T-helper 2 cell treated with Interferon-gamma antibody and Interleukin-4, amounts not matched to agents 5 μg/mL and 100 μg/mL, for 36 hours (primary cell): ENCODE results near the gene SENP8.
A peak's percentile ranks its signal among the peaks of the same experiment; 100 is the strongest.

Experiments used
- DNase-seq: peaks from one replicate; pipeline ENCODE4 v3.0.0; 2021; ENCODE audit warnings: low spot score
- H3K27ac Mint-ChIP-seq: one replicate; pipeline ENCODE4 v1.8.0; 2021; ENCODE audit warnings: mild to moderate bottlenecking, mixed read lengths
- H3K27me3 Mint-ChIP-seq: one replicate; pipeline ENCODE4 v1.8.0; 2021; ENCODE audit warnings: low read depth, mixed read lengths
- H3K36me3 Mint-ChIP-seq: one replicate; pipeline ENCODE4 v1.8.0; 2021; ENCODE audit warnings: low read depth, mixed read lengths
- H3K4me1 Mint-ChIP-seq: one replicate; pipeline ENCODE4 v1.8.0; 2021; ENCODE audit warnings: low read depth, mixed read lengths
- H3K4me3 Mint-ChIP-seq: one replicate; pipeline ENCODE4 v1.8.0; 2022; ENCODE audit warnings: mild to moderate bottlenecking, moderate library complexity, mixed read lengths
- H3K9me3 Mint-ChIP-seq: one replicate; pipeline ENCODE4 v1.8.0; 2021; ENCODE audit warnings: mixed read lengths

Gene SENP8

DNA sequence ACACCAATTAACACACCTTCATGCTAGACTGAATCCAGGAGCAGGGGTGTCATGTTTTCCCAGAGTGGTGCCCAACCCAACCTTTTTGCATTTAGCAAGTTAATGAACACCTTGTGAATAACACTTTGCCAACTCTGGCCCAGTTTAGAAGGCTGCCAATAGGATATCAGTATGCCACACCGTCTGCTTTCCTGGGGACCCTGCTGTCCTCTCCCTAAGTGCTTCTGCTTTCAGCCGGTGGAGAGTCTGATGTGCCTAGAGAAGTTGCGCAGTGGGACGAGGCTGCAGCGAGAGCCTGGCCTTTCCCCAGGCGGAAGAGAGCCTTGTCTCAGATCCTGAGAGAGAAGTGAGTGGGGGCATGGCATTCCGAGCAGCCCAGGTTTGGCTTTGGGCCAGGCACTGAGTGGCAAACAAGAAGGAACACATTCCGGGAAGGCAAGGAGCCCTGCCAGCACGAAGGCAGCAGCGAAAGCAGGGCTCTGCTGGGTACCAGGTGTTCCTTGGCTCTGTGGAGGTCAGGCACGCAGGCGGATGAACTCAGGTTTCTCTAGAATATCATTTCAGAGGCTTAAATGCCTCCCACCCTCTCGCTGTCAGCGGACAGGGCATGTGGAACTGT lies 36.9 kb downstream of the SENP8 start:
- Mint-ChIP-seq H3K4me3 (peak overlapping the region; percentile 75), H3K27ac (no peak overlapping the region), H3K4me1 (peaks cover 2% of the 10 kb centered on the region), H3K9me3 (no peaks in the 10 kb centered on the region), H3K27me3 (peaks cover 2% of the 10 kb centered on the region), H3K36me3 (no peaks in the 10 kb centered on the region)
- DNase-seq: no peak

DNA sequence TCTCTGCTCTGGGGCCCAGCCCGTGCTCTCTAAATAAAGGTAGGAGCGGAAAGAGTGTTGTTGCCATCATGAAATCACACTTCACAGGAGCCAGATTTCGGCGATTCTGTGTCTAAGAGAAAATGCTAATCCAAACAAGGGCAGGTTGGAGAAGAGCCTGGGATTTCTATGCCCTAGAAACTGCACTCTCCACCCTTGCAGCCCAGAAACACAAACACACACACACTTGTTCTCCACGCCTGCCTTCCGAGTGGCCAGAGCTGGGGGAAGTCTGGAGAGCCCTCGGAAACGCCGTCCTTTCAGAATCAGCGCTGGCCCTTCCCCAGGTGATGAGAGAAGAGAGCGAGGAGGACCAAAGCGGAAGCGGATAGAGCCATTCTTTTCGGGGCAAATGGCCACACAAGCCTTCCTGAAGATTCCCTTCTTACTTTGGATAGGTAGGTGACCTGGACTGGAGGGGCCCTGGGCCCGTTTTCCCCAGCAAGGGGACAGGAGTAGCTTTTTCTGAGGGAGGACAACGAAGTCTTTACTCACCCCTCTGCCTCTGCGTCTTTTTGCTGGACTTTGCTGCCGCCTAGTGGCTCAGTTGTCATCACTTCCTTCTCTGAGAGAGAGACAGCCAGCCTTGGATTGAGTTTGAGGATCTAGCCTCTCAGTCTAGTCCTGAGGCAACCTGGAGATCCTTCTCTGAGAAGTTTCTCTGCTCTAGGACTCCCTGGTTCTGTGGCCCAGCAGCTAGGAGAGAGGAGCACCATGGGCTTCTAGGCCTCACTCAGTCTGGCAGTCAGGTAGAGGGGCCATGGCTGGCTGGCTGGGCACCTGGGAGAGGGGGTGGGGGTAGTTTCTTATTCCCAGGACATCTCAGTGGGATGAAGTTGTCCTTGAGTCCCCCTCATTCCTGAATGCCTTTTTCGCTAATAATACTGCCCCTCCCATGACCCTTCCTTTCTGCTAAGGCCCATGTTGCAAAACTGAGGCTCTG lies 37.7 kb downstream of the SENP8 start:
- H3K4me3 Mint-ChIP-seq: peak overlapping the region; percentile 75
- H3K36me3 Mint-ChIP-seq: no peaks in the 10 kb centered on the region

DNA sequence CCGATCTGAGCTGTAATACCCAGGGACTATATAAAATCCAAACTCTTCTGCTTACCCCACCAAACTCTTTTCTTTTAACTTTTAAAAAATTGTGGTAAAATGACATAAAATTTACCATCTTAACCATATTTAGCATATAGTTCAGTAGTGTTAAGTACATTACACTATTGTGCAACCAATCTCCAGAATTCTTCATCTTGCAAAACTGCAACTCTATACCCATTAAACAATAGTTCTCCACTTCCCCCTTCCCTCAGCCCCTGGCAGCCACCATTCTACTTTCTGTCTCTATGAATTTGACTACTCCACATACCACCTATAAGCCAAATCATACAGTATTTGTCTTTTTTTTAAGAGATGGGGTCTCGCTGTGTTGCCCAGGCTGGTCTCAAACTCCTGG lies 38.7 kb downstream of the SENP8 start:
- no peak overlapping the region for H3K27ac Mint-ChIP-seq
- DNase-seq: no peak

More for the DNA sequence above, 37.7 kb downstream of the SENP8 start:
- DNase-seq: peak; percentile 64
- no peaks in the 10 kb centered on the region for H3K9me3 Mint-ChIP-seq
- no peaks in the 10 kb centered on the region for H3K27me3 Mint-ChIP-seq
- H3K4me1 Mint-ChIP-seq: peaks cover 2% of the 10 kb centered on the region
- no peak overlapping the region for H3K27ac Mint-ChIP-seq

GRCh38 chr15:72160696-72161245 lies 42.6 kb downstream of the SENP8 start:
- Mint-ChIP-seq H3K4me3 (no peak overlapping the region), H3K27ac (no peak overlapping the region), H3K4me1 (peaks cover under 1% of the 10 kb centered on the region), H3K27me3 (no peaks in the 10 kb centered on the region), H3K9me3 (no peaks in the 10 kb centered on the region), H3K36me3 (no peaks in the 10 kb centered on the region)
- DNase-seq: no peak

More for the DNA sequence above, 38.7 kb downstream of the SENP8 start:
- Mint-ChIP-seq H3K4me1 (peaks cover 2% of the 10 kb centered on the region), H3K4me3 (no peak overlapping the region), H3K9me3 (no peaks in the 10 kb centered on the region), H3K27me3 (no peaks in the 10 kb centered on the region), H3K36me3 (no peaks in the 10 kb centered on the region)

DNA sequence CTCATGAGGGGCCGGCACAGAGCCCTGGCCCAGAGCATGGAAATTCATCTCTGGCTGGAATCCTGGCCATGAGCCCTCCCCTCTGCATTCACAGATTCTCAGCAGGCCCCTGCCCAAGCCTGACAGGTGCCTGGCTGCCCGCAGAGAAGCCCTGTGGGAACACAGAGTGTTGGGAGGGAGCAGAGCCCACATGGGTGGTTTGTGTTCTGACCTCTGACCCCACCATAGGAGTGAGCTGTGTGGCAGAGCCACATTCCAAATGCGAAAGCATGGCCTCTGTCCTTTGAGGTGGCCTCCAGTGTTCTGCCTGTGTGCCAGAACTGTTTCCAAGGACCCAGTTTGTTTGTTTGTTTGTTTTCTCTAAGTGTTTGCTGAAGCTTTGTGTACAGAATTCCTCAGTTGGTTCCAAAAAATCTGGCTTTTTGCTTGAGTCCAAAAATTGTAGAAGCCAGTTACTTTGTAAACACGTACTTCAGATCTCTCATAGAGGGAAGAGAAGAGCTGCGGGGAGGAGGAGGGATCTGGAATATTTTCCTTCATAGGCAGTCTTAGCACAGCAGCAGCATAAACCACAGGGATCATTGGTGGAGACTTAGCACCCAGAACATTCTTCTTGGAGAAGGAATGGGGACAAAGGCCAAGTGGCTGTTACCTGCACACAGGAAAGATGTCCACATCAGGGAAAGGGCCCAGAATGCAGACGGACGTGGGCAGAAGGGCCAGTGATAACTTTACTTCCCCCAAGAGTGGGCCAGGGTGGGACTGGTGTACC lies 43.3 kb downstream of the SENP8 start:
- Mint-ChIP-seq H3K27ac (no peak overlapping the region), H3K36me3 (no peaks in the 10 kb centered on the region), H3K4me3 (no peak overlapping the region), H3K4me1 (no peaks in the 10 kb centered on the region), H3K27me3 (peaks cover 2% of the 10 kb centered on the region), H3K9me3 (no peaks in the 10 kb centered on the region)
- no peak for DNase-seq

- Mint-ChIP-seq H3K27ac (no peak overlapping the region), H3K9me3 (no peaks in the 10 kb centered on the region), H3K27me3 (peaks cover 6% of the 10 kb centered on the region), H3K36me3 (no peaks in the 10 kb centered on the region), H3K4me1 (no peaks in the 10 kb centered on the region), H3K4me3 (no peak overlapping the region)
- DNase-seq: no peak
Measured at GRCh38 chr15:72162569-72162968, 44.4 kb downstream of the SENP8 start.

DNA sequence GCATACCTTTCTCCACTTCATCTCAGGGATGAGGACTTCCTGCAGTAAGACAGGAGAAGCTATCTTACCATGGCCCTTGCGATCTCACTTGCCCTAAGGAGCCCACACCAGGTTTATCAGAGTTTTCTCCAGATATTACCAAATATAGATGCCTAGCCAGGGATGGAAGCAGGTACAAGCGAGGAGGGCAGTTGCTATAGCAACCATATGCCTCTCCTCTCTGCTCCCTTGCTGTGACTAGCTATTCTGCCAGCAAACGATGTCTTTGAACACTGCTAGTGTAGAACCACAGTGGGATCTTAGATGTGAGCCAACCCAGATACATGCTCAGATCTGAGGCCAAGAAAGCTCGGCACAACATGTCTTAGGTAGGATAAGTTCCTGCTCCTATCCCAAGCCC lies 45.5 kb downstream of the SENP8 start:
- no peaks in the 10 kb centered on the region for H3K36me3 Mint-ChIP-seq
- peaks cover 10% of the 10 kb centered on the region for H3K4me1 Mint-ChIP-seq
- H3K4me3 Mint-ChIP-seq: no peak overlapping the region
- H3K9me3 Mint-ChIP-seq: no peaks in the 10 kb centered on the region
- H3K27me3 Mint-ChIP-seq: peaks cover 6% of the 10 kb centered on the region
- H3K27ac Mint-ChIP-seq: no peak overlapping the region
- no peak for DNase-seq

DNA sequence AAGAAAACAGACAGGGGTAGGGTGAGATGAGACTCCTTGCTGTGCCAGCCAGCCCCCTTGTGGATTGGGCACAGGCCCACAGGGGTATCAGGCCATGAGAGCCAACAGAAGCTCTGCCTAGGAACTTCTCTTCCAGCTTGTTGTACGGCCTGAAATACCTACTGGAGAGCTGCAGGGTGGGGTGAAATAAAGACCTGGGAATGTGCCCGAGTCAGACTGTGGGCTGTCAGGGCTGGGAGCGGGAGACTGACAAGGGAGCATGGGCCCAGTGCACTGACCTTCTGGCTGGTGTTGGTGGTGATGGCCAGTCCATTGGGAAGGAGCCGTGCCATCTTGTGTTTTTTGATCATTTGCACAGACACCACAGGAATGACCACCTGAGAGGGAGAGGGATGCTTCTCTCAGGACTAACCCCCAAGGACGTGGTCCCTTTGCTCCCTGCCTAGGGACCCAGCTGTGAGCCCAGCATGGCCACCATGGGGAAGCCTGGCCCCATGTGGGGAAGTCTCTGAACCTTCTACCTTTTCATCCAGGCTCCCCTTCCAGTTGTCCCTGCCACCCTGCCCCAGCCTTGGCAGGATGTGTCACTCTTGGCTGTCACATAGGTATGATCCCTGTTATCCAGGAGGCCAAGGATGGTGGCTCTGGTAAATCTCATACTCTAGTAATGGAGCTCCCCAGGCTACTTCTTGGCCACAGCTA lies 48.7 kb downstream of the SENP8 start:
- no peak for DNase-seq
- Mint-ChIP-seq H3K4me3 (no peak overlapping the region), H3K27ac (no peak overlapping the region), H3K9me3 (no peaks in the 10 kb centered on the region), H3K27me3 (peaks cover 6% of the 10 kb centered on the region), H3K36me3 (no peaks in the 10 kb centered on the region), H3K4me1 (peaks cover 17% of the 10 kb centered on the region)

GRCh38 chr15:72167445-72167844 lies 49.2 kb downstream of the SENP8 start:
- H3K9me3 Mint-ChIP-seq: no peaks in the 10 kb centered on the region
- no peaks in the 10 kb centered on the region for H3K36me3 Mint-ChIP-seq
- H3K4me3 Mint-ChIP-seq: no peak overlapping the region
- H3K4me1 Mint-ChIP-seq: peaks cover 17% of the 10 kb centered on the region
- H3K27ac Mint-ChIP-seq: no peak overlapping the region
- no peak for DNase-seq
- H3K27me3 Mint-ChIP-seq: peaks cover 6% of the 10 kb centered on the region

- DNase-seq: peak; percentile 4
- H3K27ac Mint-ChIP-seq: no peak overlapping the region
- no peaks in the 10 kb centered on the region for H3K9me3 Mint-ChIP-seq
- no peaks in the 10 kb centered on the region for H3K36me3 Mint-ChIP-seq
- H3K4me3 Mint-ChIP-seq: peak overlapping the region; percentile 35
- H3K4me1 Mint-ChIP-seq: peaks cover 17% of the 10 kb centered on the region
- peaks cover 6% of the 10 kb centered on the region for H3K27me3 Mint-ChIP-seq
Measured at GRCh38 chr15:72168131-72168807, 50.1 kb downstream of the SENP8 start.

DNA sequence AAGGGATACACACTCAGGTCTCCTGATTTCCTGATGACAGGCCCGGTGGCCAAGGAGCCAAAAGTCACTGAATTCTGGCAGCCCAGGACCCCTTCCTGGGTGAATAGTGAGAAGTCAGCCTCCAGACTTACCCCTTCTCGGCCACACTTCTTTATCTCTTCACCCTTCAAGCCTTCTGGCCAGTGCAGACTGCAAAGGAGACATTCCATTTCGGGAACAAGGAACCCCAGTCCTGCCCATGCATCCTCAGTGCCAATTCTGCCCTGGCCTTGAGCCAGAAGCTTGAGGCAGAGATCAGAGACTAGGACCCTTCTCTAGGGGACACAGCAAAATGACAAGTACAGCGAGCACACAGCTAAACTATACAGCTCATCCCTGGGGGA lies 50.6 kb downstream of the SENP8 start:
- Mint-ChIP-seq H3K4me3 (peak overlapping the region; percentile 32), H3K9me3 (no peaks in the 10 kb centered on the region), H3K36me3 (no peaks in the 10 kb centered on the region), H3K4me1 (peaks cover 17% of the 10 kb centered on the region), H3K27ac (no peak overlapping the region), H3K27me3 (peaks cover 6% of the 10 kb centered on the region)
- no peak for DNase-seq

DNA sequence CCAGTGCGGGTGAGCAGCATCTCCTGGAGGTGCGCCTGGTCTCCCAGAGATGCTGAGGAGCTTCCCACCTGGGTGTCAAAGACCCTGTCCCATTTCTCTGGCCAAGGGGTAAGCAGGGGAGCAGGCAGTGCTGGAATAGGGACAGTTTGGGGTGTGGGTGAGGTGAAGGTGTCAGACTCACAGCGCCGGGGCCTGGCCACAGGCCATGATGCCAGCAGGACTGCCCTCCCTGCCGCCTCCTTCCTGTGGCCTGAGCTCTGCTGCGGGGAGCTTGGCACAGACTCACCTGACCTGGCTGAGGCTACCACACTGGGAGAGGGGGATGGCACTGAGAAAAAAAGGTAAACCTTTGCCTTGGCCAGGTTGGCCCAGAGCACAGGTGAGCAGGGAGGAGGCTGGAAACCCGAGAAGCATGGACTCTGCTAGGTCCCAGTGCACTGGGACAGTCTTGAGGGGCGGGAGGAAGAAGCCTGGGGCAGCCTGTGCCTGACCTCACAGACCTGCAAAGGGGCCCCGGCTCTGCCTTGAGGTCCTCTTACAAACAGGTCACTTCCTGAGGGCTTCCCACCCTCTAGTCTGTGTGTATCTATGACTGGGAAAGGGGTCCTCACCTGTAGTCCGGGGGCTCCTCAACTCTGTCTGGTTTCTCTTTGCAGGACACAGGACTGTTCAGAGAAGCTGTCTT lies 51.2 kb downstream of the SENP8 start:
- Mint-ChIP-seq H3K27me3 (peaks cover 6% of the 10 kb centered on the region), H3K4me3 (no peak overlapping the region), H3K27ac (no peak overlapping the region), H3K9me3 (no peaks in the 10 kb centered on the region), H3K4me1 (peaks cover 17% of the 10 kb centered on the region), H3K36me3 (no peaks in the 10 kb centered on the region)
- DNase-seq: no peak
